DND-41 (cell line): ENCODE data around the gene TAC1.

Experiments
- CTCF ChIP-seq: IDR thresholded peaks from 2 replicates; pipeline ENCODE4 v1.5.1; 2012; ENCODE audit warnings: borderline replicate concordance, low read length, moderate library complexity, mild to moderate bottlenecking; ENCODE audit not compliant: poor library complexity, severe bottlenecking; ENCODE audit errors: extremely low read depth
- EZH2 ChIP-seq: IDR thresholded peaks from 3 replicates; pipeline ENCODE4 v1.6.1; 2012; ENCODE audit warnings: borderline replicate concordance, low read depth, mild to moderate bottlenecking, moderate library complexity, low read length, inconsistent platforms; ENCODE audit not compliant: severe bottlenecking

GRCh38 chr7:97694355-97694754, 37.5 kb upstream of the TAC1 start:
- no peak for TF ChIP-seq CTCF
- no peak for TF ChIP-seq EZH2
